ENCODE data around the gene USF2.

GRCh38 chr19:35232912-35233311 lies 35.9 kb upstream of the USF2 start:
- TF ChIP-seq CTCF (IDR thresholded peaks at IDR 0.05; ENCODE audit: low read depth, low read length) (no peak), EZH2phosphoT487 (IDR thresholded peaks at IDR 0.05; ENCODE audit: low read depth) (no peak)
